GM23248 (cell line): Measurements from ENCODE around the gene OR4B1. TPM values are rescaled to one million over a fixed set of nuclear protein-coding genes. Genes with fewer than 3 reads are reported as not detected.

Experiments used
- DNase-seq: peaks from one replicate; pipeline ENCODE4 v3.0.0-alpha.2; 2015
- H2AFZ ChIP-seq: fragments of 200-600 bp; sonication (generic); 2 replicates; pipeline ENCODE4 v1.6.1; 2016; ENCODE audit warnings: antibody characterized with exemption
- H3F3A ChIP-seq: fragments of 200-600 bp; sonication (generic); 2 replicates; pipeline ENCODE4 v1.6.1; 2016; ENCODE audit warnings: mild to moderate bottlenecking, antibody characterized with exemption, mixed run types; ENCODE audit not compliant: insufficient read depth
- H3K27ac ChIP-seq: fragments of 200-600 bp; sonication (generic); 2 replicates; pipeline ENCODE4 v1.5.1; 2016; ENCODE audit warnings: mild to moderate bottlenecking
- H3K27me3 ChIP-seq: fragments of 200-600 bp; sonication (generic); replicated peaks from 2 replicates; pipeline ENCODE4 v1.6.1; 2016; ENCODE audit warnings: mild to moderate bottlenecking; ENCODE audit not compliant: insufficient read depth
- H3K36me3 ChIP-seq: fragments of 200-600 bp; sonication (generic); 2 replicates; pipeline ENCODE4 v1.6.1; 2016; ENCODE audit warnings: low read depth, mild to moderate bottlenecking
- H3K4me1 ChIP-seq: fragments of 200-600 bp; sonication (generic); 2 replicates; pipeline ENCODE4 v1.6.1; 2016; ENCODE audit warnings: mild to moderate bottlenecking; ENCODE audit not compliant: insufficient read depth
- H3K4me2 ChIP-seq: fragments of 200-600 bp; sonication (generic); one replicate; pipeline ENCODE4 v1.6.1; 2016; ENCODE audit warnings: mild to moderate bottlenecking; ENCODE audit not compliant: unreplicated experiment
- H3K4me3 ChIP-seq: fragments of 200-600 bp; sonication (generic); 2 replicates; pipeline ENCODE4 v1.5.1; 2016; ENCODE audit warnings: mild to moderate bottlenecking
- H3K79me2 ChIP-seq: fragments of 200-600 bp; sonication (generic); 2 replicates; pipeline ENCODE4 v1.6.1; 2016; ENCODE audit warnings: mild to moderate bottlenecking; ENCODE audit not compliant: insufficient read depth
- H3K9ac ChIP-seq: fragments of 200-600 bp; sonication (generic); 2 replicates; pipeline ENCODE4 v1.6.1; 2016; ENCODE audit warnings: mild to moderate bottlenecking
- H3K9me2 ChIP-seq: fragments of 200-600 bp; sonication (generic); 2 replicates; pipeline ENCODE4 v1.6.1; 2016; ENCODE audit warnings: mixed run types, mild to moderate bottlenecking, moderate library complexity; ENCODE audit not compliant: insufficient read depth
- H3K9me3 ChIP-seq: fragments of 200-600 bp; sonication (generic); one replicate; pipeline ENCODE4 v1.6.1; 2017; ENCODE audit warnings: low read depth
- H4K20me1 ChIP-seq: fragments of 200-600 bp; sonication (generic); 2 replicates; pipeline ENCODE4 v1.6.0; 2016; ENCODE audit not compliant: insufficient read depth
- EZH2 ChIP-seq: fragments of 200-600 bp; sonication (generic); IDR thresholded peaks from 2 replicates; pipeline ENCODE4 v1.6.1; 2018; ENCODE audit warnings: antibody characterized with exemption, mild to moderate bottlenecking; ENCODE audit not compliant: insufficient read depth, poor library complexity, severe bottlenecking
- EZH2phosphoT487 ChIP-seq: fragments of 200-600 bp; sonication (generic); IDR thresholded peaks from 2 replicates; pipeline ENCODE4 v1.6.1; 2018; ENCODE audit warnings: antibody characterized with exemption, moderate library complexity, mild to moderate bottlenecking, low read depth; ENCODE audit not compliant: insufficient read depth
- WGBS, 2 experiments: methylation state at CpG; one replicate each; pipeline ENCODE4 v1.1.6; 2015 to 2017; ENCODE audit warnings: low lambda C conversion rate in 2 of 2, low coverage in 1 of 2; ENCODE audit errors: missing lambda C conversion rate in 2 of 2; 5-methylcytosine and 5-hydroxymethylcytosine counted together
- in situ Hi-C: fragments of 300-500 bp; cut with MboI; formaldehyde crosslinking; loops from 2 replicates; pipeline ENCODE4 v1.15.0; 2020
- polyA plus RNA-seq: library from polyadenylated mRNA; unstranded; fragments of >200 nt; fragmentation: Nextera tagmentation; extraction: Ambion mirVana; gene quantifications from 2 replicates; pipeline ENCODE4 v1.2.1, GENCODE V29; 2016
- total RNA-seq: library from RNA; depleted of rRNA; stranded (reverse); fragments of >200 nt; shearing (Covaris generic); gene quantifications from 2 replicates; pipeline ENCODE4 v1.2.3, GENCODE V29; 2014; rRNA removed

Gene OR4B1
- total RNA-seq, result not detected in 2 replicates
- polyA plus RNA-seq, result not detected in 2 replicates

- DNase-seq, result no peak
- Histone ChIP-seq H2AFZ (no peak within 1 kb of the TSS), H4K20me1 (no peaks in the 10 kb centered on the region), H3K36me3 (no peaks in the 10 kb centered on the region), H3K9me2 (no peaks in the 10 kb centered on the region), H3K27ac (no peak within 1 kb of the TSS), H3K4me2 (no peak within 1 kb of the TSS), H3K9me3 (no peaks in the 10 kb centered on the region), H3K27me3 (no peaks in the 10 kb centered on the region; the same call in 1 of the 2 replicates), H3K9ac (no peak within 1 kb of the TSS), H3F3A (no peaks in the 10 kb centered on the region), H3K79me2 (no peaks in the 10 kb centered on the region), H3K4me3 (no peak within 1 kb of the TSS), H3K4me1 (no peaks in the 10 kb centered on the region)
- WGBS, 2 experiments, result 5 to 18% methylated on average over 2 of the region's 2 CpGs
- TF ChIP-seq EZH2, result no peak
- no peak for TF ChIP-seq EZH2phosphoT487
- in situ Hi-C loops, result no loop called here
These were observed at the start of gene OR4B1 for GRCh38 chr11:48216510-48216909. Gene OR4B1, plus strand, starts transcription at chr11:48216810. Its CDS starts 0 bp downstream, at chr11:48216810.

- Histone ChIP-seq H3K9me3 (no peaks in the 10 kb centered on the region), H3K27me3 (no peaks in the 10 kb centered on the region), H3K4me3 (no peak overlapping the region), H3K4me2 (no peak overlapping the region), H3K4me1 (peaks cover 29% of the 10 kb centered on the region), H3K27ac (no peak overlapping the region), H3K9ac (no peak overlapping the region), H2AFZ (no peak overlapping the region), H3K36me3 (peaks cover 13% of the 10 kb centered on the region; the same call in 1 of the 2 replicates), H3F3A (peaks cover 26% of the 10 kb centered on the region; the same call in 1 of the 2 replicates), H3K9me2 (no peaks in the 10 kb centered on the region), H3K79me2 (no peaks in the 10 kb centered on the region), H4K20me1 (no peaks in the 10 kb centered on the region)
- DNase-seq, result peak; percentile 27
- WGBS, 2 experiments, result 81 to 82% methylated on average over 6 of the region's 6 CpGs
- TF ChIP-seq EZH2phosphoT487, result no peak
- TF ChIP-seq EZH2, result no peak
- in situ Hi-C loops, result no loop called here
These were observed 49.2 kb upstream of the OR4B1 start for GRCh38 chr11:48167380-48167779.

GRCh38 chr11:48168815-48169214, 47.8 kb upstream of the OR4B1 start:
- Histone ChIP-seq H3K9me2 (no peaks in the 10 kb centered on the region), H3K4me3 (no peak overlapping the region), H4K20me1 (no peaks in the 10 kb centered on the region), H2AFZ (no peak overlapping the region), H3K79me2 (no peaks in the 10 kb centered on the region), H3K27ac (no peak overlapping the region), H3K36me3 (peaks cover 13% of the 10 kb centered on the region; the same call in 1 of the 2 replicates), H3K9me3 (no peaks in the 10 kb centered on the region), H3K4me2 (no peak overlapping the region), H3K9ac (no peak overlapping the region), H3F3A (peaks cover 22% of the 10 kb centered on the region; the same call in 1 of the 2 replicates), H3K27me3 (no peaks in the 10 kb centered on the region), H3K4me1 (peaks cover 29% of the 10 kb centered on the region)
- 92% methylated on average over 6 of the region's 6 CpGs for WGBS, 2 experiments
- TF ChIP-seq EZH2, result no peak
- TF ChIP-seq EZH2phosphoT487, result no peak
- in situ Hi-C loops, result no loop called here
- no peak for DNase-seq

GRCh38 chr11:48169259-48169658, 47.4 kb upstream of the OR4B1 start:
- no peak for TF ChIP-seq EZH2phosphoT487
- TF ChIP-seq EZH2, result no peak
- Histone ChIP-seq H3K4me1 (peaks cover 29% of the 10 kb centered on the region), H3K27ac (no peak overlapping the region), H3K4me3 (no peak overlapping the region), H3K27me3 (no peaks in the 10 kb centered on the region), H3K4me2 (no peak overlapping the region), H2AFZ (no peak overlapping the region), H3K36me3 (peaks cover 13% of the 10 kb centered on the region; the same call in 1 of the 2 replicates), H3K79me2 (no peaks in the 10 kb centered on the region), H3F3A (peaks cover 22% of the 10 kb centered on the region; the same call in 1 of the 2 replicates), H4K20me1 (no peaks in the 10 kb centered on the region), H3K9me3 (no peaks in the 10 kb centered on the region), H3K9me2 (no peaks in the 10 kb centered on the region), H3K9ac (no peak overlapping the region)
- no peak for DNase-seq
- in situ Hi-C loops, result no loop called here
- 93 to 94% methylated on average over 6 of the region's 6 CpGs for WGBS, 2 experiments
